Karpas-422 (cell line): ENCODE measurements around the gene RBP5. TPM values are rescaled to one million over a fixed set of nuclear protein-coding genes. Genes with fewer than 3 reads are reported as not detected.

Source experiments
- DNase-seq: peaks from one replicate; pipeline ENCODE4 v3.0.0-alpha.2; 2015
- H2AFZ ChIP-seq: fragments of 200-600 bp; sonication (generic); 2 replicates; pipeline ENCODE4 v1.6.1; 2014; ENCODE audit warnings: antibody characterized with exemption, low read length, mixed read lengths
- H3K27ac ChIP-seq: fragments of 200-600 bp; sonication (generic); 2 replicates; pipeline ENCODE4 v1.5.1; 2014; ENCODE audit warnings: mild to moderate bottlenecking, low read length, moderate library complexity
- H3K27me3 ChIP-seq: fragments of 200-600 bp; sonication (generic); 2 replicates; pipeline ENCODE4 v1.6.1; 2014; ENCODE audit warnings: low read length, mixed read lengths
- H3K36me3 ChIP-seq: fragments of 200-600 bp; sonication (generic); 2 replicates; pipeline ENCODE4 v1.6.1; 2014; ENCODE audit warnings: low read length, mixed read lengths; ENCODE audit not compliant: insufficient read depth
- H3K4me1 ChIP-seq: fragments of 200-600 bp; sonication (generic); 2 replicates; pipeline ENCODE4 v1.6.1; 2014; ENCODE audit warnings: mild to moderate bottlenecking, low read length, mixed read lengths
- H3K4me2 ChIP-seq: fragments of 200-600 bp; sonication (generic); 2 replicates; pipeline ENCODE4 v1.6.1; 2014; ENCODE audit warnings: low read length, low read depth, mild to moderate bottlenecking; ENCODE audit not compliant: poor library complexity, severe bottlenecking
- H3K4me3 ChIP-seq: fragments of 200-600 bp; sonication (generic); 2 replicates; pipeline ENCODE4 v1.5.1; 2014; ENCODE audit warnings: mild to moderate bottlenecking, antibody characterized with exemption, low read length, mixed read lengths
- H3K79me2 ChIP-seq: fragments of 200-600 bp; sonication (generic); 2 replicates; pipeline ENCODE4 v1.6.1; 2014; ENCODE audit warnings: mild to moderate bottlenecking, low read length, mixed read lengths
- H3K9ac ChIP-seq: fragments of 200-600 bp; sonication (generic); 2 replicates; pipeline ENCODE4 v1.6.0; 2014; ENCODE audit warnings: low read length
- H3K9me2 ChIP-seq: fragments of 200-600 bp; sonication (generic), shearing (Covaris generic); replicated peaks from 2 replicates; pipeline ENCODE4 v1.6.0; 2014; ENCODE audit warnings: mild to moderate bottlenecking, low read length, moderate library complexity; ENCODE audit not compliant: insufficient read depth
- H3K9me3 ChIP-seq: fragments of 300-700, 200-600 bp; sonication (generic); 2 replicates; pipeline ENCODE4 v1.6.1; 2014; ENCODE audit warnings: low read length, mixed read lengths
- H4K20me1 ChIP-seq: fragments of 200-600 bp; sonication (generic); 2 replicates; pipeline ENCODE4 v1.6.1; 2014; ENCODE audit warnings: mild to moderate bottlenecking, antibody characterized with exemption, low read length, low read depth; ENCODE audit not compliant: insufficient read depth
- total RNA-seq: library from RNA; depleted of rRNA; stranded (reverse); fragments of >200 nt; shearing (Covaris generic); gene quantifications from 2 replicates; pipeline ENCODE4 v1.2.3, GENCODE V29; 2014; ENCODE audit warnings: low replicate concordance

RBP5 gene
- total RNA-seq, 1 experiment from 2014 or later = not detected

DNA sequence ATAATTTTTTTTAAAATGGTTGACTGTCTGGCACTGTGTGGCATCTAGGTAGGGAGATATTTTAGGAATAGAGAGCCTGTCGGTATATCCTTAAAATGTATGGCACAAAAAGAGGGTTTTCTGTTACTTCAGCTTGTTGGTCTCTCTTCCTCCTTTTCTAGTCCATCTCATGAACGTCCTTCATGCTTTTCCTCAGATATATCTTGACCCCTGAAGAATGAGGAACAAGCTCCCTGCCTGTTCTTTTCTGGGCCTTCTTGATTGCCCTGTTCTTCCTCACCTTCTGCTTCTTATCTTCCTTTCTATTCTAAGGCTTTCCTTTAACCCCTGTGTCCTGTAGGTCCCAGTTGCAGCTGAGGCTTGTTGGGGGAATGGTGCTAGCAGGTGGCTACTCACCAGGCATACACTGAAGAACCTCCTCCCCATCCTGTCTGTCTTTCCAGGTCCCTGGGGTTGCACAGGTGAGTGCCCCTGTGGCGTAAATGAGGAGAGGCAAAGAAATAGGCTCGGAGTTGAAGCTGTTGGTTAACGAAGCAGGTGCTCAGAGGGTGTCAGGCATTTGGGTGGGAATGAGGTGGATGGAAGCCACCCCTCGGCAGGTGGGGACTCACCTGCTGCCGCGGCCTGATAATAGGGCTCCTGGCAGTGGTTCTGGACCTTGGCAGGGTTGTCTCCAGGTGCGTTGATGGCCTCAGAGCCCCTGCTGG lies 29.2 kb downstream of the RBP5 start:
- no peak for DNase-seq
- Histone ChIP-seq H3K4me2 (peak overlapping the region; percentile 69), H3K4me1 (peaks cover 88% of the 10 kb centered on the region), H3K27ac (peak overlapping the region; percentile 95), H3K79me2 (peaks cover 6% of the 10 kb centered on the region; the same call in 1 of the 2 replicates), H3K27me3 (no peaks in the 10 kb centered on the region), H3K9ac (peak overlapping the region; percentile 65), H3K9me2 (no peaks in the 10 kb centered on the region), H3K9me3 (no peaks in the 10 kb centered on the region), H2AFZ (no peak overlapping the region), H3K4me3 (peak overlapping the region; percentile 49), H3K36me3 (peaks cover 9% of the 10 kb centered on the region), H4K20me1 (no peaks in the 10 kb centered on the region)

DNA sequence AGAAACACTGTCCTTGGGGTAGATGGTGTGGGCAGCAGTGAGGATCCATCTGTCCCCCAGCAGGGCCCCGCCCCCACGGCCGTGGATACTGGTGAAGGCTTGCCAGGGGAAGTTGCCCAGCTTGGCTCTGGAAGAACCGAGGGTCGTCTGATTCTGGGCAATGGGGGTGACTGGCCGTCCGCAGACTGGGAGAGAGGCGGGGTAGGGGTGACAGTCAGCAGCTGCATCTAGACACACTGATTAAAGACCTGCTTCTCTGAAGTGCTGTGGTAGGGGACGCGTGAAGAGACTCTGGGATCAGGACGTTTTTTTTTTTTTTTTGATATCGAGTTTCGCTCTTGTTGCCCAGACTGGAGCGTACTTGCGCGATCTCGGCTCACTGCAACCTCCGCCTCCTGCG lies 31.7 kb downstream of the RBP5 start:
- H4K20me1 ChIP-seq = no peaks in the 10 kb centered on the region
- no peak for DNase-seq
- no peaks in the 10 kb centered on the region for H3K79me2 ChIP-seq
- no peaks in the 10 kb centered on the region for H3K9me2 ChIP-seq
- H3K4me1 ChIP-seq = peaks cover 70% of the 10 kb centered on the region
- H2AFZ ChIP-seq = no peak overlapping the region
- H3K27me3 ChIP-seq = no peaks in the 10 kb centered on the region
- no peak overlapping the region for H3K27ac ChIP-seq
- no peak overlapping the region for H3K4me3 ChIP-seq
- H3K9me3 ChIP-seq = no peaks in the 10 kb centered on the region
- H3K36me3 ChIP-seq = peaks cover 9% of the 10 kb centered on the region
- no peak overlapping the region for H3K4me2 ChIP-seq
- H3K9ac ChIP-seq = no peak overlapping the region

DNA sequence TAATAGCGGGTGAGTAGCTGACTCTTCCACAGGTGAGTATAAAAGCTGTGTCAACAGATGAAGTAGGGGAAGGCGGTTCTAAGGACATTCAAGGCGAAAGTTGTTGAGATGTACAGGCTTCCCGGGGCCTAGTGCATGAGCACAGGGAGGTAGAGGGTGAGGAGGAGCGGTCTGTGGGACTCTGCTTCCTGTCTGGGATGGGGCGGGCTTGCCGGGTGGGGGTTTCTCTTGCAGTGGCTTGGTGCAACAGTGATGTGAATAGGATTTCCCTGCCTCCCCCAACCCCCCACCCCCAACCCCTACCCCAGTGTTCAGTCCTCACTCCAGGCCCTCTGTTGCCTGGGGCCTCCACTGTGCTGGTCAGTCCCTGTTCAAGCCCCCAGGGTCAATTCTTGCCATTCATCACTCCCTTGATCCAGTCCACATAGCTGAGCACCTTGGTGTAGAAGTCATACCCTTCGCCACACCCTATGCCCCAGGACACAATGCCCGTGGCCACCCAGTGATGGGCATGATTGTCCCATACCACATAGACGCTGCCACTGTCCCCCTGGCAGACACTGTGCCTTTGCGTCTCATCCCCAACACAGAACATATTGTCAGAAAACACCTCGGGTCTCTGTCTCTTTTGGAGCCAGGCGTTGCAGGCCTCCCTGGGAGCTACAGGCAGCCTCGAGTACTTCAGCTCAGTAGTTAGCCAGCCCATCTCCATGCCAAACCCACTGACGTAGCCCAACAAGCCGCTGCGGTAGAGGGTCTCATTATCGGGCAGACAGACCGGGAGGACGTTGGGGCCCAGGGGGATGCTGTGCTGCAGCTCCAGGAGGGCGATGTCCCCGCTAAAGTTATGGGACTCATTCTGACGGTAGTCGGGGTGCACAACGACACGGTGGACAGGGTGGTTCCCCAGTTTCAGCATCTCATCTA lies 32.4 kb downstream of the RBP5 start:
- Histone ChIP-seq H3K27ac (no peak overlapping the region), H3K27me3 (no peaks in the 10 kb centered on the region), H3K9me2 (no peaks in the 10 kb centered on the region), H3K36me3 (peaks cover 9% of the 10 kb centered on the region), H3K4me1 (peaks cover 63% of the 10 kb centered on the region), H3K4me3 (no peak overlapping the region), H3K9ac (no peak overlapping the region), H3K4me2 (no peak overlapping the region), H2AFZ (no peak overlapping the region), H3K79me2 (no peaks in the 10 kb centered on the region), H4K20me1 (no peaks in the 10 kb centered on the region), H3K9me3 (no peaks in the 10 kb centered on the region)
- DNase-seq = no peak

DNA sequence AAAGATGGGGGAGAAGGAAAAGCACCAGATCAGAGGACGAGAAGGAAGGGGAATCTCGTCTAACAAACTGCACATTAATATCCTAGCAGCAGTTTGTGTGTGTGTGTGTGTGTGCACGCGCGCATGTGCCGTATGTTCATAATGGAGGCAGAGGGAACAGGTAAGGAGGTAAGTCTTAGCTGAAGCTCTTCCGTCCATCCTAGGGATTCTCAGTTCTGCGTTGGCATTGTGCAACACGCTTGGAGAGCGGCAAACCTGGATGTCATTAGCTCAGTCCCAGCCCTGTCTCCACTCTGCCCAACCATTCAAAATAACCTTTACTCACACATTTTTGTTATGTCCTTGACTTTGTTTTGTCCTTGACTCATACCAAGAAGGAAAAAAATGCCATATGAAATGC lies 34.8 kb downstream of the RBP5 start:
- no peak overlapping the region for H3K9ac ChIP-seq
- H3K27me3 ChIP-seq = no peaks in the 10 kb centered on the region
- H3K27ac ChIP-seq = no peak overlapping the region
- H3K4me3 ChIP-seq = no peak overlapping the region
- no peak overlapping the region for H2AFZ ChIP-seq
- peaks cover 40% of the 10 kb centered on the region for H3K4me1 ChIP-seq
- no peaks in the 10 kb centered on the region for H4K20me1 ChIP-seq
- peaks cover 7% of the 10 kb centered on the region for H3K36me3 ChIP-seq
- no peaks in the 10 kb centered on the region for H3K9me3 ChIP-seq
- no peak for DNase-seq
- H3K9me2 ChIP-seq = no peaks in the 10 kb centered on the region
- H3K4me2 ChIP-seq = no peak overlapping the region
- H3K79me2 ChIP-seq = no peaks in the 10 kb centered on the region

DNA sequence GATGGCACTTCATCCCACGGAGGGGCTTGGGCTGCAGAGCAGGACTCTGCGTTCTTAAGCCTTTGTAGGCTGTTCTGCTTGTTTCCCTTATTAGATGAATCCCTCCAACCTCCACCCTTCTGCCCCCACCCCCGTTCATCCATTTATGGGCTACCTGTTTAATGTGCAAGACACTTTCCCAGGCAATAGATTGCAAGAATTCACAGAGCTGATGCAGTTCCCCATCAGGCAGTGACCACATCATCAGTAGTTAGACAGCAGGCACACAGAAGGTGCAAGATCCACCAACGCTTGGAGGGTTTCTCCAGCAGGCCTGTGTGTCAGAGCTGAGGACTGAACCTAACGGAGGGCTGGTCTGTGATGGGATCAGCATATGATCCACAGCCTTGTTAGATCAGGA lies 35.2 kb downstream of the RBP5 start:
- no peaks in the 10 kb centered on the region for H3K9me2 ChIP-seq
- H3K4me2 ChIP-seq = no peak overlapping the region
- no peak overlapping the region for H3K9ac ChIP-seq
- no peak overlapping the region for H3K27ac ChIP-seq
- no peaks in the 10 kb centered on the region for H3K79me2 ChIP-seq
- no peaks in the 10 kb centered on the region for H3K9me3 ChIP-seq
- H2AFZ ChIP-seq = no peak overlapping the region
- no peak overlapping the region for H3K4me3 ChIP-seq
- H3K27me3 ChIP-seq = no peaks in the 10 kb centered on the region
- peaks cover 38% of the 10 kb centered on the region for H3K4me1 ChIP-seq
- DNase-seq = no peak
- peaks cover 4% of the 10 kb centered on the region for H3K36me3 ChIP-seq
- no peaks in the 10 kb centered on the region for H4K20me1 ChIP-seq

DNA sequence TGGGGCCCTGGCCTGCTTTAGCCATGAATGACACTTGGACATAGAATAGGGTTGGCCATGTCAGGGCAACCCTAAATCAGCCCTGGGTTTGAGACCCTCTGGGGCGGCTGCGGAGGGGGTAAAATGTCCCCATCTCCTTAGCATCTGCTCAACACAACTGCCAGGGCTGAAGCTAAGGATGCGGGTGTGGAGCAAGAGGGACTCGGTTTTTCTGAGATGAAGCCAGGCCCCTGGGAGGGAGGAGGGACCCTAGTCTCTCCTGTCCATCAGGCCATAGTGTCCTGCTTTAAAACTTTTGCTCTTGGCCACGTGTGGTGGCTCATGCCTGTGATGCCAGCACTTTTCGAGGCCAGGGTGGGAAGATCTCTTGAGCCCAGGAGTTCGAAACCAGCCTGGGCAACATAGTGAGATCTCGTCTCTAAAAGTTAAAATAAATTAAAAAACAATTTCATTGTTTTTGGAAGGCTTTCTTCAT lies 35.7 kb downstream of the RBP5 start:
- H3K4me2 ChIP-seq = no peak overlapping the region
- no peaks in the 10 kb centered on the region for H3K36me3 ChIP-seq
- no peaks in the 10 kb centered on the region for H3K9me2 ChIP-seq
- H3K4me1 ChIP-seq = peaks cover 33% of the 10 kb centered on the region
- H3K27ac ChIP-seq = no peak overlapping the region
- no peak overlapping the region for H2AFZ ChIP-seq
- no peak for DNase-seq
- no peaks in the 10 kb centered on the region for H3K9me3 ChIP-seq
- H3K27me3 ChIP-seq = no peaks in the 10 kb centered on the region
- H3K79me2 ChIP-seq = no peaks in the 10 kb centered on the region
- H4K20me1 ChIP-seq = no peaks in the 10 kb centered on the region
- H3K9ac ChIP-seq = no peak overlapping the region
- H3K4me3 ChIP-seq = no peak overlapping the region

DNA sequence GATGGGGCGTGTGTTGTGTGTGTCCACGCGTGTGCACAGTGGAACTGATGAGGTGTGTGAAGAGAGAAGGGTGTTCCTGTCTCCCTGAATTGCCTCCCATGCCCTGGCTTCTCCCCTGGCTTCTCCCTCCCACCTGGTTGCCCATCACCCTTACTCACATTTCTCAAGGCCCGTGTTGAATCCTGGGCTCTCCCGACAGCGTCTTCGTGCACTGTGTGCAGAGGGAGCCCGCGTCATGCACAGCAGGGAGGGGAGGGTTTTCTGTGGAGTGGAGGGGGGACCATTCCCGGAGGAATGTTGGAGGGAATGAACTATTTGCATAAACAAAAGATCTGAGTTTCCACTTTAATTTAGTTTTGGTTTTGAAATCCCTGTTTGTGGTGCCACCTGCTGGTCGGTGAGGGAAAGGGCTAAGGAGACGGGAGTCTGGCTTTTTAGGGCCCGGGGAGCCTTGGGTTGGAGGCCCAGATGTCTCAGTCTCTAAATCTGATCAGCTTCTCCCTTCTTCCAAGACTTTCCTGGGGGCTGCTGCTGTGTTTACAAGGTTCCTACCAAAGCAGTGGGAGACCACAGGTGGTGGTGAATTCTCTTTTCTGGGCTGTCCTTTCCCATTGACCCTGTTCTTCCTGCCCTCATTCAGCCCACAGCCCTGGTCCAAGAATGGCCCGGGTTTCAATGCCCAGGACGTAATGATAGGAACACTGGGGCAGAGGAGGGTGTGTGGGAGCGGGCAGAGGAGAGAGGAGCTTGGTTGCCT lies 36.3 kb downstream of the RBP5 start, which contains the start of gene C1R:
Gene C1R (minus strand): TSS at position 217 of the 757 bp plus-strand sequence. CDS start 57 bp downstream, at position 160.
- Histone ChIP-seq H3K4me1 (peaks cover 29% of the 10 kb centered on the region), H3K27ac (no peak within 1 kb of the TSS), H3K27me3 (no peaks in the 10 kb centered on the region), H3K9me3 (no peaks in the 10 kb centered on the region), H3K4me2 (peak within 1 kb of the TSS; percentile 38), H3K9me2 (no peaks in the 10 kb centered on the region), H2AFZ (no peak within 1 kb of the TSS), H3K36me3 (no peaks in the 10 kb centered on the region), H3K9ac (peak within 1 kb of the TSS; percentile 24; the same call in 1 of the 2 replicates), H4K20me1 (no peaks in the 10 kb centered on the region), H3K4me3 (no peak within 1 kb of the TSS), H3K79me2 (no peaks in the 10 kb centered on the region)
- DNase-seq = peak; percentile 86
